ENCODE results near the gene KCTD21. TPM values are rescaled to one million over a fixed set of nuclear protein-coding genes. Genes with fewer than 3 reads are reported as not detected.

Gene KCTD21
- total RNA-seq, 1 donor from 2014 or later = 7.5 TPM

DNA sequence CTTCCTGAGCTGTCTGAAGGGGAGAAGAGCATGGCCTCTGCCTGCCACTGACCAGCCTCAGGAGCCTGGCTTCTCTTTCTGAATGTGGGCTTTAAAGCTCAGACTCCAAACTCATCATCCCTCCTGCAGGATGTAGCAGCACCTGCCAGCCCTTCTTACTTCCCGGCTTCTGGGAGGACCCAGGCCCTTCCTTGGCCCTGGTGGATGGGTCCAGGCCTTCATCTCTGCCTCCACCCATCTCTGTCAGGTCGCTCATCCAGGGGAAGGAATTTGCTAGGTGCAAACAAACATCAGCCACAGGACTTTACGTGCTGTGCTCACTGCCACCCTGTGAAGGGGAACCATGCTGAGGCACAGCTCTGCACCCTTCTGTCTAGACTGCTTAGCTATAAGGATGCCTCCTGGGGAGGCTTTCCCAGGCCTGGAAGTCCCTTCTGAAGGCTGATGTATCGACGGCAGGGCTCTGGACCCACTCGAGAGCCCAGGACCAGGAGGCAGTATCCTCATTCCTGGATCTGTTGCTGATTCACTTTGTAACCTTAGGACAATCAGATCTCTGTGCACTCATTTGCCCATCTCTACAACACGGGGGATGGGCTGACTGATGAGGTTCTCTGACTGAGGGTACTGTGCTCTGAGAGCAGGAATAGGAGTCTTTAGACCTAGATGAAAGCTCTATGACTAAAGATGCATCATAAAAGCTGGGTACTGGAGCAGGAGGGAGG is 31.2 kb upstream of the KCTD21 start:
- DNase-seq (ENCODE audit: low read depth) = no peak

DNA sequence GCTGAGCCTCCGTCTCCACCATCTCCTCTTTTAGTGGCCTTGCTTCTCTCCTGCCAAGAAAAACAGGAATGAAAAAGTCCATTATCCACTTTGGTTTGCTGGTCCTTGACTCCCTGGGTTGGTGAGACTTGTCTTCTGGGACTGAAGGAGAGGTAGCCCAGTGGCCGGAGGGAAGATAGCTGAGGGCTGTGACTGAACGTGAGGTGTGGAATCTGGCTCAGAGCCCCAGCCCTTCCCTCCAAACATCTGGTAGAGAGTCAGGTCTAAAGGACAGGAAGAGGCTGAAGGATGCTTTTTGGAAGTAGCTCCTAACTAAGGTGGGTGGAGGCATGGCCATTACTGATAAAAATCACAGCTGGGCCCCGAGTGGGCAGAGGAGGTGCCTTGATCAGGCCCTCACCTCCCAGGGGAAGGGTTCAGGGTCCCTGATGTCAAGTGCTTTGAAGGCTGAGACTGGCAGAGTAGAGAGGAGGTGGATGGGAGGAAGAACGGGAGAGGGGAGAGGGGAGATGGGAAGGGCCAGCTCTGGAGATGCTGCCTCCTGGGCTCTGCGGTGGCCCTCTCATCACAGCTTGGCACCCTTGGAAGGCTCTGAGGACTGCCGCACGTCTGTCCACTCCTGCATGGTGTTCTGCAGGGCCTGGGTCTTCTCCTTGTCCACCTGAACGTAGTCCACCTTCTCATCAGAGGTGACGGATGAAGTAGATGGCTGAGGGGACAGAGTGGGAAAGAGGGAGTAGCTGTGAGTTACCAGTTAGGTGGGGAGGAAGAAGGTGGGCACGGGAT is 30.5 kb upstream of the KCTD21 start:
- DNase-seq (ENCODE audit: low read depth) = no peak

DNA sequence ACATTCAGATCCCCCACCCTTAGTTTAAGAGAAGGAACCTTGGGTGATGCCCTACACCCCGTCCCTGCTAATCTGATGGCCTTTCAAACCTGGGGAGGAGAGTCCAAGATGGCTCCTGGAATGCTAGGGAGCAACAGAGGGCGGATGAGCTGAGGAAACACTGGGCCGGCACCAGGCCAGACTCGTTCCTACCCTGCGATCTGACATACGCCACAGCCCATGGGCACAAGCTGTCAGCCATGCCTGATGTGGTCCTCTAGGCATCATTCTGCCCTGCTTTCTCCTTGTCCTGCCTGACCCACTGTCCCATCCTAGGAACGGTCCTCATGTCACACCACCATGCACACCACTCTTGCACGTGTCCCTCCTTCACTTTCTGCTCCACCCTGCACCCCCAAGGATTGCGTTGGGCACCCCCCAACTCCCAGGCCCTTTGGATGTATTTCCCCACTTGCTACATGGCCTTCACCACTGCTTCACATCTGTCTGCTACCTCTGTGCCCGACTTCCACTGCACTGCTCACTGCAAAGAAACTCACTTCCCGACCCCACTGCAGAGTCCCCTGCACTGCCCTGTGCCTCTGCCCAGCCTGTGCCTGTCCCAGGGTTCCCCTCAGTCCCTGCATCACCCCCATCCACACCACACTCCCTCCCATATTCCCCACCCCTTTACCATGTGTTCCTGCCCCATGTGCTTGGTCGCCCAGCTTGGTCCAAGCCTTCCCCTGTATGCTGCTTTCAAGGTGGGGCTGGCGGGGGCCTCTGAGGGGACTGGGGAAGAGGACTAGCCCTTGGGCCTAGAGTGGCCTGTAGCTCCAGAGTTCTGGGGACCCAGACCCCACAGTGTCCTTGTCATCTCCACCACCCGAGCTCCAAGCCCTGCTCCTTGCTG is 29.5 kb upstream of the KCTD21 start:
- DNase-seq (ENCODE audit: low read depth) = no peak

DNA sequence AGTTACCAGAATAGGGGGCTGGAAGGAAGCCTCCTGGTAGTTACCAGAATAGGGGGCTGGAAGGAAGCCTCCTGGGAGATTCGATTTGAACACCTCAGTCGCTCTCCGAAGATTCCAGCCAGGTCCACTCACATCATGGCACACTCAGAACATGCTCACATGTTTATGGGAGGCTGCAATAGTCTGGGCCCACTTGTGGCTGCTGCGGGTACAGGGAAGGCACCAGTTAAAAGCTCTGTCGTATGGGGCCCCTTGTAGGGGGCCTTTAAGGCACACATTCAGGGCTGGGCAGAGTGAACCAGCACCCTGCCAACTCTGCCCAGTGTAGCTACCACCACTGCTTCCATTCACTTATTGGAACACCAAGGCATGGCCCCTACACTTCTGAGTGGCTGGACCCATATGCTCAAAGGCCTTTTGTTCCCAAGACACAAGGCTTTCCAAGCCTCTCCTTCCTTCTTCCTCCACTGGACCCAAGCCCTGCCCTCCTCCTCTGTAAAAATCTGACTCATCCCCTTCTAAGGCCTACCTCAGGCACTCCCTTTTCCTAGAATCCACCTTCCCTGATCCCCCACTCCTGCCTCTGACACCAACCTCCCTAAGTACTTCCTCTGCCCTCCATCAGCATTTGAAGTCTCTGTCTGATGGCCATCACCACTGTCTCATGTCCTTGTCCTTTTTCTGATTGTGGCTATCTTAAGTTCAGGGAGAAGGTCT is 28.3 kb upstream of the KCTD21 start:
- DNase-seq (ENCODE audit: low read depth) = no peak

DNA sequence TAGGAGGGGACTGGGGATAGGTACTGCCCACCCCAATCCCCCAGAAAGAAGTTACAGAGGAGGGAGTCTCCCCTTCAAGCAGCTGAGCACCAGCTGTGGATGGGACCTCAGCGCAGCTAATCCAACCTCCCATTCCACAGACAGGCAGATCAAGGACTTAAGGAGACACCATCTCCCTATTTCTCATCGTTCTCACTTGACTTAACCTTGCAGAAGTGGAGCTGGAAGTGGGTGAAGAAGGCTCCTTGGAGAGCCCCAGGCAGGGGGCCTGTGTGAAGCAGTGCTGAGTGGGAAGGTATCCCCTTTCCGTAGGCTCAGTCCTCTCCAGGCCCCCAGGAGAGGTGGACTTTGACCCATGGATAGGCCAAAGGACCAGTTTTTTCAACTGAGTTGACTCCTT is 27.6 kb upstream of the KCTD21 start:
- DNase-seq (ENCODE audit: low read depth) = no peak

DNA sequence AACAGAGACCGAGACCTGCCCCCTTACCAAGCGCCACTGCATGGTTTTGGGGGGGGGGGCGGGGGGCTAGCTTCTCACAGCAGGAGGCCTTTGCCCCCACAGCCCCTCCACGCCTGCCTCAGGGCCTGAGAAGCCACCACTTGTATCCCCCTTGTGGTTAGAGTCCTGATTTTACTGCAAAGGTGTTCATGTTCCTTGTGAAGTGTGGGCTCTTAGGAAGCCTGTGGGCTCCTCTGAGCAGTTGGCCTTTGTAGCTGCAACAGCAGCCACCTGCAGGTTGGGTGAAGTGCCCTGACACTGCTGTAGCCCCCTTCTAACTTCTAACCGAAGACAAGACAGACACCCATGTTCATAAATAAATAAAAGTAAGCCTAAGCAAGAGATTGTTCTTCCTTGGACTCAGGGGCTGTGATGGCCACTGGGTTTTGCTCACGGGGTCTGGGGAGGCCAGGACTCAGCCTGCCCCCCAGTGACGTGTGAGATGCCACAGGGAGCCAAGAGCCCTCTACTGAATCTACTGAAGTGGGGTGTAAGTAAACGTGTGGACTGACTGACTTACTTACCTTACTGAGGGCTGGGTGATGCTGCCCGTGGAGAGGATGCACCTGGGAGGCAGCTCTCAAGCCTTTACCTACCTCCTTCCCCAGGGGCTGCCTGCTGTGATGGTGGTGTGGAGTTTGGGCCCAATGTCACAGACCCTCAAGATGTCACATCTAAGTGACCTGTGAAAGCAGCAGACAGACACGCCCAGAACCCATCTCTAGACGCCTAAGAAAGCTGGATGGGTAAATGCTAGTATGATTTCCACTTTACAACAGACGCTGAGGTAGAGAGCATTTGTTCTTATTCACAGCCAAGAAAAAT is 26.1 kb upstream of the KCTD21 start:
- no peak for DNase-seq (ENCODE audit: low read depth)

DNA sequence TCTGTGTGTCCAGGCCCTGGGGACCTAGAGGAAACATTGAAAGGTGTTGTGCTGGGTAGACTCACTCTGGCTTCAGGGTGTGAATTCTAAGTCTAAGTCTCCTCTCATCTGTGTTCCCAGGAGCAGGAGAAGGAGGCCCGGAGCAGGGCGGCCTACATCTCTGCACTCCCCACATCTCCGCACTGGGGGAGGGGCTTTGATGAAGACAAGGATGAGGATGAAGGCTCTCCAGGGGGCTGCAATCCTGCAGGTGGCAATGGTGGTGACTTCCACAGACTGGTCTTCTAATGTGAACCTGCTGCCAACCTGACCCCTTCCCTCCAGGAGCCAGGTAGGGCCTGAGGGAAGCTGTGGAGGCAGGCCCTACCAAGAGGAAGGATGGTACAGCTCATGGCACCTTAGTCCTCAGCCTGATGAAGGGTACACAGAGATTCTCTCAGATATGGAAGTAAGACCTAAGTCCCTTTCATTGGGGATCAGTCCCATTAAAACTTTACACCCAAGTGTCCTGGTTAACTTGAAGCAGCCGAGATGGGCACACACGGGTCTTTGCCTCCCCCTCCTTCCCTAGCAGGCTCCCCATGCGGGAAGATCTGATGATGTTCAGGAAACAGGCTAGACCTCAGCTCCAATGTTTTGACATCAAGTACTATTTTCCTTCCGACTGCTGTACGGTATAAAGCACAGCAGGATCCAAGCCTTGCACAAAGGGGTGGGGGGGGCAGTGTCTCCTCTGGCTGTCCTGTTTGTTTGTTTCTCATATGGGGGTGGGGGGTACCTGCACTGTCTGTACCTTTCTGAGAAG is 25.3 kb upstream of the KCTD21 start:
- DNase-seq (ENCODE audit: low read depth) = no peak

DNA sequence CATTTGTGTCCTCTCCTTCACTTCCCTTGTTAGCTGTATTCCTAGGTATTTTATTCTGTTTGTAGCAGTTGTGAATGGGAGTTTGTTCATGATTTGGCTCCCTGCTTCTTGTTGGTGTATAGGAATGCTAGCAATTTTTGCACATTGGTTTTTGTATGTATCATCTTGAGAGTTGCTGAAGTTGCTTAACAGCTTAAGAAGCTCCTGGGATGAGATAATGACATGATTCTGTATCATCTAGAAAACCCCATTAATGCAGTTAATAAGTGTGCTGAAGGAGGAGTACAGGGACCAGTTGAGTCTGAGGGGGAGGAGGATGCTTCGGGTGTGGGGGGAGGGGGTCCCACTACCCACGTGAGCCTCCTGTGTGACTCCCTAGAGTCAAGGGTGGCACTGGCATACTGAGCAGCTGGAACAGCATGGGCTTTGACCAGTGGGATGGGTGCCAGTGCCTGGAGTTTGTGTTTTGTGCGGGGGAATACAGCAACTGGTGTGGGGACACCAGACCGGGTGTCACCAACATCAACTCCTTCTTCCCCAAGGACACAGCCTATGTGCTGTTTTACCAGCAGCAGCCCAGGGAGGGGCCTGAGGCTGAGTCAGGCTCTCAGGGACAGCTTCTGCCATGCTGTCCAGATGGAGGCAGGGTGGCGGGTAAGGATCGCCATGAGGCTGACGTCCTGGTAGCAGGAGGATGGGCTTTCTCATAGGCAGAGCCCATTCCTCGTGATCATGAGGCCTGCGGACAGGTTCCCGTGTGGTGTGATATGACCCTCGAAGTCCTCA is 24.4 kb upstream of the KCTD21 start:
- DNase-seq (ENCODE audit: low read depth) = peak; percentile 49

DNA sequence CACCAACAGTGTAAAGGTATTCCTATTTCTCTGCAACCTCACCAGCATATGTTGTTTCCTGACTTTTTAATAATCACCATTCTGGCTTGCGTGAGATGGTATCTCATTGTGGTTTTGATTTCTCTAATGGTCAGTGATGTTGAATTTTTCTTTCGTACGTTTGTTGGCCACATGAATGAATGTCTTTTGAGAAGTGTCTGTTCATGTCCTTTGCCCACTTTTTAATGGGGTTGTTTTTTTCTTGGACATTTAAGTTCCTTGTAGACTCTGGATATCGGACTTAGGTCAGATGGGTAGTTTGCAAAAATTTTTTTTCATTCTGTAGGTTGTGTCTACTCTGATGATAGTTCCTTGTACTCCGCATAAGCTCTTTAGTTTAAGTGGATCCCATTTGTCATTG is 23.1 kb upstream of the KCTD21 start:
- no peak for DNase-seq (ENCODE audit: low read depth)

DNA sequence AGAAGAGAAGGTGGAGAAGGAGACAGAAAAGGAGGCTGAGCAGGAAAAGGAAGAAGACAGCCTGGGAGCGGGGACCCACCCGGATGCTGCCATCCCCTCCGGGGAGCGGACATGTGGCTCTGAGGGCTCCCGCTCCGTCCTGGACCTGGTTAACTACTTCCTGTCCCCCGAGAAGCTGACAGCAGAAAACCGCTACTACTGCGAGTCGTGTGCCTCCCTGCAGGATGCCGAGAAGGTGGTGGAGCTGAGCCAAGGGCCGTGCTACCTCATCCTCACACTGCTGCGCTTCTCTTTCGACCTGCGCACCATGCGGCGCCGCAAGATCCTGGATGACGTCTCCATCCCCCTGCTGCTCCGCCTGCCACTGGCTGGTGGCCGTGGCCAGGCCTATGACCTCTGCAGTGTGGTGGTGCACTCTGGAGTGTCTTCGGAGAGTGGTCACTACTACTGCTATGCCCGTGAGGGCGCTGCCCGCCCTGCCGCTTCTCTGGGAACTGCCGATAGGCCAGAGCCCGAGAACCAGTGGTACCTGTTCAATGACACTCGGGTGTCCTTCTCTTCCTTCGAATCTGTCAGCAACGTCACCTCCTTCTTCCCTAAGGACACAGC is 21.7 kb upstream of the KCTD21 start:
- no peak for DNase-seq (ENCODE audit: low read depth)

DNA sequence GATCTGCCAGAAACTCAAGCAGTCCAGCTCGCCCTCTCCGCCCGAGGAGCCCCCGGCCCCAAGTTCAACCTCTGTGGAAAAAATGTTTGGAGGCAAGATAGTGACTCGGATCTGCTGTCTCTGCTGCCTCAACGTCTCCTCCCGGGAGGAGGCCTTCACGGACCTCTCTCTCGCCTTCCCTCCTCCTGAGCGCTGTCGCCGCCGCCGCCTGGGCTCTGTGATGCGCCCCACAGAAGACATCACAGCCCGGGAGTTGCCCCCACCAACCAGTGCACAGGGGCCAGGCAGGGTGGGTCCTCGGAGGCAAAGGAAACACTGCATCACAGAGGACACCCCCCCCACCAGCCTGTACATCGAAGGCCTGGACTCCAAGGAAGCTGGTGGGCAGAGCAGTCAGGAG is 21.1 kb upstream of the KCTD21 start:
- no peak for DNase-seq (ENCODE audit: low read depth)

DNA sequence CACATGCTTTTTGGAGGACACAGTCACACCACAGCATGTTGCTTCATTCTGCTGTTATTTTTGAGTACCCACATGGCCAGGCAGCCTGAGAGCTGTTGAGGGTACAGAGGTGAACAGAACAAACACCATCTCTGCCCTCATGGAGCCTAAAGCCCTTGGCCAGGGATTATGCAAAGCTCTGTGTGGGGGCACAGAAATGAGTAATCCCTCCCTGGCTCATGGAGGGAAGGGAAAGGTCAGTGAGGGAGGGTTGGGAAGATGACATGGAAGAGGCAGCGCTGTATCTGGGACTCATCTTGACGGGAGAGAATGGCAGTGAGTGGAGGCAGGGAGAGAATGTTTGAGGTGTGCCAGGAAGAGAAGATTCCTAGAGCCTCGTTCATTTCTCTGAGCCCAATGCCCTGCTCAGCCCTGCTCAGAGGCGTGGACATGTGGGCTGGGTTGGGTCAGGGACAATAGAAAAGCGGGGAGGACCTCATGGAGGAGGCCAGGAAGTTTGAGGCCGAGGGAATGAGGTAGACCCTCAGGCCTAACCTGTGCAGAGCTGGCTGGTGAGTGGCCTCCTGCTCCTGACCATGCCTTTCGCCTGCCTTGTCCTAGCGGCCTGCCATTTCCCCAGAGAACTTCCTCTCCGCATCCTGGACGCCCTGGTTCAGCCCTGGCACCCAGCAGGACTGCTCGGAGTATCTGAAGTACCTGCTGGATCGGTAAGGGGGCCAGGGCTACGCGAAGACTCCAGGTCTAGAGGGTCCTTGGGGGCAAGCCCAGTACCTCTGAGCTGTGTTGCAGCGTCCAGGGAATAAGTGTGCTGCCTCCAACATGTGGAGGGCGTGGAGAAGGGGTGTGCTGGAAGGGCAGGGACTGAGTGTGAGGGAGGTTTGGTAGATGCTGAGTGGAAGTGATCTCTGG is 20.1 kb upstream of the KCTD21 start:
- DNase-seq (ENCODE audit: low read depth) = peak; percentile 82

DNA sequence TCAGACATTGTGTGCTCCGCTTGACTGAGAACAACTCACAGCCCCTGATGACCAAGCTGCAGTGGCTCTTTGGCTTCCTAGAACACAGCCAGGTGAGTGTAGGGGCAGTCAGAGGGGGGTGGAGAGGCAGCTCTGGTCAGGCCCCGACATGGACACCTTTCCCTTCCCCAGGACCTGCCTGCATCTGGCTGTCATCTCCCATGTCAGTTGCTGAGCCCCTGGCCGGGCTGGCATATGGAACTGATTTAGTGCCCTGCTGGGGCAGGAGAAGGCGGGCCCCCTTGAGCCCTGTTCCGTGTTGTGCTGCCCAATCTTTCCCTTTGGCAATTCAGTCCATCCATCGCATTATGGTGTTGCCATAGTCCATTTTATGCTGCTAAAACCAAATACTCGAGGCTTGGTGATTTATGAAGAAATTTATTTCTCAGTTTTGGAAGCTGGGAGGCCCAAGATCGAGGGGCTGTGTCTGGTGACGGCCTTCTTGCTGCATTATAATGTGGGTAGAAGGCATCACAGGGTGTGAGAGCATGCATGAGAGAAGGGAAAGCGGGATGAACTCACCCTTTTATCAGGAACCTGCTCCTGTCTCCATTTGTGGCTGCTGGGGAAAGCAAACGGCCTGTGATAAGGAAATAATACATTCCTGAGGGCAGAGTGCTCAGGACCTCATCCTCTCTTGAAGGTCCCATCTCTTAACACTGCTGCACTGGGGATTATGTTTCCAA is 19.3 kb upstream of the KCTD21 start:
- DNase-seq (ENCODE audit: low read depth) = no peak

DNA sequence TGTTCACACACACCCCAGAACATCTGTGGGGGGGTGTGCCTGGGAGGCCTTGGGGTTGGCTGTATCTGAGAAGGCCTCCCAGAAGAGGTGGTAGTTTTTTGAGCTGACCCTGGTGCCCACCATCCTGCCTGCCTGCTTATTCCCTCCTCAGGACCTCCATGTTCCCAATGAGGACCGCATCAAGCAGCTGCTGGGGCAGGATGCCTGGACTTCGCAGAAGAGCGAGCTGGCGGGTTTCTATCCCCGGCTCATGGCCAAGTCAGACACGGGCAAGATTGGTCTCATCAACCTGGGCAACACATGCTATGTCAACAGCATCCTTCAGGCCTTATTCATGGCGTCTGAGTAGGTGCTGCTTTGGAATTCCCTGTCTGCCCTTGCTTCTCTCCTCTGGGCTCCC is 17.3 kb upstream of the KCTD21 start:
- no peak for DNase-seq (ENCODE audit: low read depth)

DNA sequence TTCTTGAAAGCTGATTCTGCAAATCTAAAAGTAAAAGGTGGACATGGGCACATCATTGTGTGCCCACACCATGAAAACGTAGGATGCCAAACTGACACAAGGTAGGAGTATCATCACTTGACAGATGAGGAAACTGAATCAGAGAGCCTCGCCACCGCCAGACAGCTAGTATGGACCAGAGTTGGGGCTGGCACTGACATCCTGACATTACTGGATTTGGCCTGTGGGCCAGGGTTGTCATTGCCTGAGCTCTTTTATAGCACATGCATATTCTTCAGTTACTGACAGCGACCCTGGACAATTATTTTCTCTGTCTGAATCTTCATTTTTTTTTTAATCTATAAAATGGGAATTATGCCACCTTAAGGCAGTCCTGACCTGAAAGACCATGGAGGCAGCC is 16.8 kb upstream of the KCTD21 start:
- DNase-seq (ENCODE audit: low read depth) = no peak

DNA sequence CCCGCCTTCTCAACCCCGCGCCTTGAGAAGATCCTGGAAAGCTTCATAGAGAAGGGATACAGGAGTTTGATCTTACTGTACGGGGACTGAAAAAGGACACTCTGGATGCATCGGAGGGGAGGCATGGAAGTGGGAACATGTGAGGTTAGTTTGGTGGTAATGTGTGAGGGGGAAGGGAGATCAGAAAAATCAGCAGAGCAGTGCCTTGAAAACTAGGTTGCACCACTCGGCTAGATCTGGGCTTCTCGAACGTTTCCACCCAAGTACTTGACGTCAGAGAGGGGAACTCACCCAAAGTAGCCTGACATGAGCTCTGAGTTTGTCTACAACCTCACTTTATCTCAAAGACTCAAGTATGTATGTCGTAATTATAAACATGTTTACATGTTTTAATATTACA is 14.8 kb upstream of the KCTD21 start:
- no peak for DNase-seq (ENCODE audit: low read depth)
